IPS-NIHi11 (cell line): ENCODE results near the gene TTLL5.
"Not testable (repeated sequence)": the region's sequence is repeated elsewhere in the genome, so short reads cannot be mapped to it uniquely, and the experiment has no call there.

Source experiments
- DNase-seq: peaks from one replicate; pipeline ENCODE4 v3.0.0; 2012; ENCODE audit warnings: mixed read lengths, low spot score

The TTLL5 gene

DNA sequence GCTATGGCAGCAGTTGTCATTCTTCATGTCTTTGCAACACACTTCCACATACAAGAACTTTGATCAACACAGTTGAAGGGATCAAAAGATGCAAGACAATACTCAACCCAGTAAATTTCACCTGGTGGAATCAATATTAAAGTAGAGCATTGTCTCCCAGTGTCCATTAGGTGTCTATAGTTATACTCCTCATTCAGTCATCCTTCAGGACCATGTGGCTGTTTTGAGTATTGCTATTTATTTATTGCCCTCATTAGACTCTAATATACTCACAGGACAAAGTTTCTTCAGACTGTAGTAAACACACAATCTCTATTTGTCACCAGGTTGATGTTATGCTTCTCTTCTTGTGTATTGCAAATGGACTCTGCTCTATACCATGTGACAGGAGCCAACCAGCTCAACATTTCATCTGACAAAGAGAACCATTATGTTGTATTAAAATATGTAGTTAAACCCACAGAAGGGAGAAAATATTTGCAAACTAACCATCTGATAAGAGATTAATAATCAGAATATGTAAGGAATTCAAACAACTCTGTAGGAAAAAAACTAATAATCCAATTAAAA is 174.2 kb downstream of the TTLL5 start:
- DNase-seq: no peak

DNA sequence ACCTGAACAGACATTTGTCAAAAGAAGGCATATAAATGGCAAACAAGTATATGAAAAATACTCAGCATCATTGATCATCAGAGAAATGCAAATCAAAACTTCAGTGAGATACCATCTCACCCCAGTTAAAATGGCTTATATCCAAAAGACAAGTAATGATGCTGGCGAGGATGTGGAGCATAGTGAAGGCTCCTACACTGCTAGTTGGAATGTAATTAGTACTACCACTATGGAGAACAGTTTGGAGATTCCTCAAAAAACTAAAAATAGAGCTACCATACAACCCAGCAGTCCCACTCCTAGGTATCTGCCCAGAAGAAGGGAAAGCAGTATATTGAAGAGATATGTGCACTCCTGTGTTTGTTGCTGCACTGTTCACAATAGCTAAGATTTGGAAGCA is 174.7 kb downstream of the TTLL5 start:
- DNase-seq: no peak

GRCh38 chr14:75837151-75837787 is 176.2 kb downstream of the TTLL5 start:
- DNase-seq: no peak

GRCh38 chr14:75840911-75841310 is 179.9 kb downstream of the TTLL5 start:
- no peak for DNase-seq

DNA sequence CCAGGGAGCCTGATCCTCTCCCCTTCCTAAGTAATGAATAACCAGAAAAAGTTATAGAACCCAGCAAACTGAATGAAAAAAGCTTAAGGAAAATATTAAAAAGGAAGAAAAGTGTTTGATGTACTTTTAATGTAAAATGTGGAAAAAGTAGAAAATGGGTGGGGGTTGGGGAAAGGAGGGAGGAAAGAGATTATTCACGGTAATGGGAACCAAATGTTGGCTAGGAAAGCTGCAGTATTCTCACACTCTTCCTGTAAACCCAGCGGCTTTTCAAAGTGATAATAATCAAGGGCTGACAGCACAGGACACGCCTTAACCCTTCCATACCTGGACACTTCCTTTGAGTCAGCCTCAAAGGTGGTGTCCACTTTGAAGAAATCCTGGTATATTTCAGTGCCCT is 181.5 kb downstream of the TTLL5 start:
- no peak for DNase-seq

GRCh38 chr14:75844486-75844885 is 183.4 kb downstream of the TTLL5 start:
- DNase-seq: no peak

- no peak for DNase-seq
Observed at GRCh38 chr14:75845136-75845804, 184.2 kb downstream of the TTLL5 start.

- DNase-seq: not testable (repeated sequence)
Observed at GRCh38 chr14:75846694-75847093, 185.6 kb downstream of the TTLL5 start.

- no peak for DNase-seq
Observed at GRCh38 chr14:75847584-75847983, 186.5 kb downstream of the TTLL5 start.

- DNase-seq: no peak
Observed at GRCh38 chr14:75848167-75848913, 187.3 kb downstream of the TTLL5 start.

- no peak for DNase-seq
Observed at GRCh38 chr14:75849300-75849895, 188.4 kb downstream of the TTLL5 start.

GRCh38 chr14:75851574-75851866 is 190.5 kb downstream of the TTLL5 start:
- peak; percentile 19 for DNase-seq

- no peak for DNase-seq
Observed at GRCh38 chr14:75854111-75854799, 193.2 kb downstream of the TTLL5 start.

DNA sequence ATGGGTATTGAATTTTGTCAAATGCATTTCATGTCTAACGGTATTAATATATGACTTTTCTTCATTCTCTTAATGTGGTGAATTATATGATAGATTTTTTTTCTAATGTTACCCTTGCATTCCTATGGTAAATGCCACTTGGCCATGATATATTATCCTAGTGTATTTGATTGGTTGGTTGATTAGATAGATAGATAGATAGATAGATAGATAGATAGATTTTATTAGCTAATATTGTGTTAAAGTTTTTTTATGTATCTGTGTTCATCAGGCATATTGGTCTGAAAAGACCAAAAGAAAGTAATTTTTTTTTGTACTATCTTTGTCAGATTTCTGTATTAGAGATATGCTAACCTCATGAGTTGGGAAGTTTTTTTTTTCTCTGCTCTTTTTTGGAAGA is 196.2 kb downstream of the TTLL5 start:
- DNase-seq: no peak

DNA sequence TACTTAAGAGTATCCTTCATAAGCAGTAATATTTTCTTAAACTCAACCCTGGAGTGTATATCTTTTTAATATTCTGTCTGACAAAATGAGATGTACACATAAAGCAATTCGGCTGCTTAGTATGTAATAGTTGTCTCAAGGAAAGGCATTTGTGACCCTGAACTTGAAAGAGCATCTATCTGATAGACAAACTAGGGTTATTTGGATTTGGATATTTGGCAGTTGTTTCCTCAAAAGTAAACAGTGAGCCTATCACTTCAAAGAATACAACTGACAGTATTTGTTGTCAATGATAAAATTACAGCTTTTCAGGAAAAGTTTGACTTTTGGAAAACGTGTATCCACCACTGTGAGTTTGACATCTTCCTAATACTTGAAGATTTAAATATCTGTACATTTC is 197.3 kb downstream of the TTLL5 start:
- no peak for DNase-seq

- no peak for DNase-seq
Observed at GRCh38 chr14:75859746-75860145, 198.7 kb downstream of the TTLL5 start.

GRCh38 chr14:75860561-75861160 is 199.6 kb downstream of the TTLL5 start:
- DNase-seq: no peak

- peak; percentile 46 for DNase-seq
Observed at GRCh38 chr14:75861161-75861621, 200.1 kb downstream of the TTLL5 start.

GRCh38 chr14:75863221-75863620 is 202.2 kb downstream of the TTLL5 start:
- no peak for DNase-seq

DNA sequence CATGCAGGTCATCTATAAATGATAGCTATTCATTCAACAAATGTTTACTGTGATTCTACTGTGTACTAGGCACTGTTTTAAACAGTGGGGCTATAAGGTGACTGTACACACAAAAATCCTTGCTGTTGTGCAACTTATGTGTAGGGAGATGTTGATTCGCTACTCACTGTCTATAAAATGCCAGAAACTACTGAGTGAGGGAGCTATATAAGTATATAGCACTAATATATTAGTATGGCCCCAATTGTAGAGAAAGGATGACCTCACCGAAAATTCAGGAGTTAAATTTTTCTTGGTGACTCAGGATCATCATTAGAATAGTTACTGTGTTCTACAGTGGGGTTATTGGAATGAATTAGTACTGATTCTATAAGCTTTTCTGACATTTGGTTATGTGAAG is 203.3 kb downstream of the TTLL5 start:
- no peak for DNase-seq

DNA sequence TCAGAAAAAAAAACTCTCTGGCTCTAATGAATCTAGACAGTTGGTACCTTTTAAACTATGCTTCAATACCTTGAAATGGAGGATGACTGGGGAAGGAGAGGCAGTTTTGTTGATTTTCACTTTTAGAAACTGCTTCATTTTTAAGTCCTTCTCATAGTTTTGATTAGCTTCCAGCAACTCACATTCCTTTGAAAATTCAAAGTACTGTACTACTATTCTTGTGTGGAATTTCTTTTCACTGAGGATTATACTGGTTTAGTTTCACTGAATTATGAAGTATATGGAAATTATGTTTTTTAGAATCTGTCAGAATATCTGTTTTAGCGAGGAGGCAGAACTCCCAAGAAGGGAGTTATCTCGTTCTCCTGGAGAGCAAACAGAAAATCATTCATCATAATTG is 204.5 kb downstream of the TTLL5 start:
- no peak for DNase-seq

DNA sequence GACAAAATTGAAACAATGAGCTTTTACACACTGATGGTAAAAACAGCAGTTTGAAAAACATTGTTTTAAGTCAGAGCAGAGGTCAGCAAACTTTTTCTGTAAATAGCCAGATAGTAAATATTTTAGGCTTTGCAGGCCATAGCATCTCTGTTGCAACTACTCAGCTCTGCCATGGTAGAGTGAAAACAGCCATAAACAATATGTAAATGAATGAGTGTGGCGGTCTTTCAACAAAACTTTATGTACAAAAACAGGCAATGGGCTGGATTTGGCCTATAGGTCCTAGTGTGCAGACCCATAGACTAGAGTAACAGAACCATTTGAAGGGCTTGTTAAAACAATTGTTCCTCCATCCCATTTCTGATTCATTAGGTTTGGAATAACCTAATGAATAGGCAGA is 205.9 kb downstream of the TTLL5 start:
- no peak for DNase-seq
